ENCODE measurements around the gene RASL12.
"Not testable (repeated sequence)": the region's sequence is repeated elsewhere in the genome, so short reads cannot be mapped to it uniquely, and the experiment has no call there.

RASL12 gene

GRCh38 chr15:65028338-65028737 is 39.5 kb downstream of the RASL12 start:
- no peak for DNase-seq (ENCODE audit: low read depth)
- TF ChIP-seq, protein P1, sequence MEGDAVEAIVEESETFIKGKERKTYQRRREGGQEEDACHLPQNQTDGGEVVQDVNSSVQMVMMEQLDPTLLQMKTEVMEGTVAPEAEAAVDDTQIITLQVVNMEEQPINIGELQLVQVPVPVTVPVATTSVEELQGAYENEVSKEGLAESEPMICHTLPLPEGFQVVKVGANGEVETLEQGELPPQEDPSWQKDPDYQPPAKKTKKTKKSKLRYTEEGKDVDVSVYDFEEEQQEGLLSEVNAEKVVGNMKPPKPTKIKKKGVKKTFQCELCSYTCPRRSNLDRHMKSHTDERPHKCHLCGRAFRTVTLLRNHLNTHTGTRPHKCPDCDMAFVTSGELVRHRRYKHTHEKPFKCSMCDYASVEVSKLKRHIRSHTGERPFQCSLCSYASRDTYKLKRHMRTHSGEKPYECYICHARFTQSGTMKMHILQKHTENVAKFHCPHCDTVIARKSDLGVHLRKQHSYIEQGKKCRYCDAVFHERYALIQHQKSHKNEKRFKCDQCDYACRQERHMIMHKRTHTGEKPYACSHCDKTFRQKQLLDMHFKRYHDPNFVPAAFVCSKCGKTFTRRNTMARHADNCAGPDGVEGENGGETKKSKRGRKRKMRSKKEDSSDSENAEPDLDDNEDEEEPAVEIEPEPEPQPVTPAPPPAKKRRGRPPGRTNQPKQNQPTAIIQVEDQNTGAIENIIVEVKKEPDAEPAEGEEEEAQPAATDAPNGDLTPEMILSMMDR (IDR thresholded peaks at IDR 0.05; ENCODE audit: control insufficient read depth, extremely low read depth, insufficient read depth): no peak
- H3K4me3 ChIP-seq (ENCODE audit: low read depth, low read length): peak overlapping the region; percentile 88

- H3K4me3 ChIP-seq (ENCODE audit: low read depth, low read length): no peak overlapping the region
Measured at GRCh38 chr15:65027593-65027992, 40.2 kb downstream of the RASL12 start.

GRCh38 chr15:65026756-65027155 is 41.0 kb downstream of the RASL12 start:
- no peak for DNase-seq (ENCODE audit: low read depth)
- TF ChIP-seq, protein P1 (IDR thresholded peaks at IDR 0.05; ENCODE audit: control insufficient read depth, extremely low read depth, insufficient read depth): no peak
- no peak overlapping the region for H3K4me3 ChIP-seq (ENCODE audit: low read depth, low read length)

More at GRCh38 chr15:65027593-65027992, 40.2 kb downstream of the RASL12 start:
- DNase-seq (ENCODE audit: low read depth): no peak
- TF ChIP-seq, protein P1 (IDR thresholded peaks at IDR 0.05; ENCODE audit: control insufficient read depth, extremely low read depth, insufficient read depth): no peak

DNA sequence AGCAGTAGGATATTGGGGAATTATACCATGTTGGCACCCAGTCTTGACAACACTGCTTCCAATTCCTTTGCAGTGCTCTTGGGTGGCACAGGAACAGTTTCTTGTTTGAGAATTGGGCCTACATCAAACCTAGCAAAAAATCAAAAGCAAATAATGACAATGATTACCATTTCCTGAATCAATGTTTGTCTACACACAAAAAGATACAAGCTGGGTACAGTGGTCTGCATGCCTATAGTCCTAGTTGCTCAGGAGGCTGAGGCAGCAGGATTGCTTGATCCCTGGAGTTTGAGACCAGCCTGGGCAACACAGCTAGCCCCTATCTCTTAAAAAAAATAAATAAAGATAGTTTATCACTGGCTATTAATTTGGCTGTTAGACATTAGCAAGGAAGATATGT is 46.3 kb downstream of the RASL12 start:
- no peak overlapping the region for H3K4me3 ChIP-seq (ENCODE audit: low read depth, low read length)
- DNase-seq (ENCODE audit: low read depth): peak; percentile 59
- TF ChIP-seq, protein P1 (IDR thresholded peaks at IDR 0.05; ENCODE audit: control insufficient read depth, extremely low read depth, insufficient read depth): no peak

GRCh38 chr15:65020419-65020818 is 47.4 kb downstream of the RASL12 start:
- TF ChIP-seq, protein P1 (IDR thresholded peaks at IDR 0.05; ENCODE audit: control insufficient read depth, extremely low read depth, insufficient read depth): no peak
- no peak for DNase-seq (ENCODE audit: low read depth)
- no peak overlapping the region for H3K4me3 ChIP-seq (ENCODE audit: low read depth, low read length)

GRCh38 chr15:65011198-65011597 is 56.6 kb downstream of the RASL12 start:
- H3K4me3 ChIP-seq (ENCODE audit: low read depth, low read length); DNase-seq (ENCODE audit: low read depth): not testable (repeated sequence)

DNA sequence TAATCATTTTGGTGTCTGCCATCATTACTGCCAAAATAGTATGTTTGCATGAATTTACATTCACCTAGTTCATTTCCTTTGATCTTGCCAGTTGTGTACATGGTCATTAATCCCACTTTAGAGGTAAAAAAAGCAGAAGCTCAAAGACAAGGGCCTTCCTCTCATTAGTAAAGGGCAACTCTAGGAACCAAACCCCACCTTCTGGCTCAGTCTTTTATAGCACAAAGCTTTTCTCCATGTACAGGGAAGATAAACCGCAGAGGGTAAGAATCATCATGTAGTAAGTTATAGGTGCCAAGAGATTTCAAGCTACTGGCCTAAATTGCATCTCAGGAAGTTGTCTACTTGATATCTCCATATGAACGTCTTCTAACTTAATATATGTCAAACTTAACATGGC is 58.8 kb downstream of the RASL12 start:
- no peak overlapping the region for H3K4me3 ChIP-seq (ENCODE audit: low read depth, low read length)
- TF ChIP-seq, protein P1 (IDR thresholded peaks at IDR 0.05; ENCODE audit: control insufficient read depth, extremely low read depth, insufficient read depth): no peak
- DNase-seq (ENCODE audit: low read depth): no peak
